IMR-90 (cell line): Measurements from ENCODE around the gene GALNT9. TPM values are rescaled to one million over a fixed set of nuclear protein-coding genes. Genes with fewer than 3 reads are reported as not detected.

ENCODE experiments used
- ATAC-seq: fragments of 200-7000 bp; cut with Tn5 transposase; 2 replicates; pipeline ENCODE4 v1.9.1; 2020; ENCODE audit warnings: low read depth, mild to moderate bottlenecking, moderate library complexity
- BruUV-seq: library from RNA; stranded (reverse); fragments of 400-500 nt; replicated peaks from 2 replicates; lab custom pipeline; 2021; lab: Mats Ljungman, UMichigan
- CTCF ChIA-PET: fragments of 300-600 bp; formaldehyde crosslinking; extraction: SDS; loops from one replicate; lab custom pipeline; 2021; ENCODE audit warnings: antibody characterized with exemption; lab: Yijun Ruan, JAX
- POLR2A ChIA-PET: fragments of 300-600 bp; sonication (Branson Sonifier 250); formaldehyde crosslinking; loops from one replicate; lab custom pipeline; 2022; ENCODE audit warnings: antibody characterized with exemption; ENCODE audit not compliant: unreplicated experiment; lab: Charles Lee
- DNase-seq: peaks from one replicate; pipeline ENCODE4 v3.0.0; 2013
- H2AFZ ChIP-seq: replicated peaks from 2 replicates; pipeline ENCODE3; 2013; ENCODE audit warnings: low read length, mild to moderate bottlenecking; ENCODE audit not compliant: poor library complexity
- H2AK5ac ChIP-seq: 2 replicates; pipeline ENCODE4 v1.6.1; 2013; ENCODE audit warnings: low read depth, low read length, inconsistent platforms
- H2AK9ac ChIP-seq: replicated peaks from 2 replicates; pipeline ENCODE3; 2013; ENCODE audit warnings: mild to moderate bottlenecking, low read depth, low read length, moderate library complexity; ENCODE audit not compliant: poor library complexity
- H2BK120ac ChIP-seq: 2 replicates; pipeline ENCODE4 v1.6.1; 2013; ENCODE audit warnings: low read depth, low read length, inconsistent platforms
- H2BK15ac ChIP-seq: 3 replicates; pipeline ENCODE4 v1.6.1; 2013; ENCODE audit warnings: low read depth, low read length, inconsistent platforms
- H2BK20ac ChIP-seq: 2 replicates; pipeline ENCODE4 v1.6.1; 2013; ENCODE audit warnings: low read depth, mild to moderate bottlenecking, inconsistent platforms, low read length, moderate library complexity
- H2BK5ac ChIP-seq: 2 replicates; pipeline ENCODE4 v1.6.1; 2013; ENCODE audit warnings: mild to moderate bottlenecking, low read depth, low read length, inconsistent platforms; ENCODE audit not compliant: poor library complexity, severe bottlenecking
- H3K14ac ChIP-seq: replicated peaks from 2 replicates; pipeline ENCODE4 v1.6.1; 2013; ENCODE audit warnings: low read depth, low read length, inconsistent platforms
- H3K18ac ChIP-seq: 2 replicates; pipeline ENCODE4 v1.6.1; 2013; ENCODE audit warnings: low read depth, low read length, control low read depth
- H3K23ac ChIP-seq: 2 replicates; pipeline ENCODE4 v1.6.1; 2013; ENCODE audit warnings: low read depth, low read length, inconsistent platforms
- H3K27ac ChIP-seq: 2 replicates; pipeline ENCODE4 v1.5.1; 2013; ENCODE audit warnings: mild to moderate bottlenecking, control low read depth, low read length; ENCODE audit not compliant: insufficient read depth
- H3K27me3 ChIP-seq: 2 replicates; pipeline ENCODE4 v1.6.1; 2013; ENCODE audit warnings: low read length; ENCODE audit not compliant: control insufficient read depth, insufficient read depth
- H3K36me3 ChIP-seq: 2 replicates; pipeline ENCODE4 v1.6.1; 2013; ENCODE audit warnings: low read length, mixed read lengths; ENCODE audit not compliant: control insufficient read depth, insufficient read depth
- H3K4ac ChIP-seq: 2 replicates; pipeline ENCODE4 v1.6.1; 2013; ENCODE audit warnings: low read depth, low read length, inconsistent platforms
- H3K4me1 ChIP-seq: 2 replicates; pipeline ENCODE4 v1.6.1; 2013; ENCODE audit warnings: low read length, mixed read lengths; ENCODE audit not compliant: control insufficient read depth, insufficient read depth
- H3K4me2 ChIP-seq: 2 replicates; pipeline ENCODE4 v1.6.1; 2013; ENCODE audit warnings: low read depth, mild to moderate bottlenecking, control low read depth, low read length, moderate library complexity
- H3K4me3 ChIP-seq: 2 replicates; pipeline ENCODE4 v1.5.1; 2013; ENCODE audit warnings: low read depth, mild to moderate bottlenecking, control low read depth, low read length, moderate library complexity; ENCODE audit not compliant: insufficient read depth
- H3K56ac ChIP-seq: 2 replicates; pipeline ENCODE4 v1.6.1; 2013; ENCODE audit warnings: low read length, inconsistent platforms; ENCODE audit not compliant: insufficient read depth; ENCODE audit errors: extremely low read depth
- H3K79me1 ChIP-seq, 2 experiments: 2 replicates each; pipeline ENCODE4 v1.6.1; 2013; ENCODE audit warnings: low read length in 2 of 2, inconsistent platforms in 1 of 2, low read depth in 1 of 2
- H3K9ac ChIP-seq: 2 replicates; pipeline ENCODE4 v1.6.1; 2013; ENCODE audit warnings: low read depth, low read length, control low read depth
- H3K9me1 ChIP-seq: 2 replicates; pipeline ENCODE4 v1.6.1; 2013; ENCODE audit warnings: low read length, inconsistent platforms; ENCODE audit not compliant: insufficient read depth
- H3K9me3 ChIP-seq: 2 replicates; pipeline ENCODE4 v1.6.1; 2013; ENCODE audit warnings: low read length; ENCODE audit not compliant: control insufficient read depth, insufficient read depth
- H4K20me1 ChIP-seq: 2 replicates; pipeline ENCODE4 v1.6.1; 2013; ENCODE audit warnings: low read length, inconsistent platforms; ENCODE audit not compliant: insufficient read depth
- H4K5ac ChIP-seq: 2 replicates; pipeline ENCODE4 v1.6.1; 2013; ENCODE audit warnings: mild to moderate bottlenecking, low read depth, low read length, control low read depth
- H4K8ac ChIP-seq, 2 experiments: 2 replicates each; pipeline ENCODE4 v1.6.1; 2013; ENCODE audit warnings: low read depth in 2 of 2, low read length in 2 of 2, control low read depth in 1 of 2, inconsistent platforms in 1 of 2
- H4K91ac ChIP-seq: 2 replicates; pipeline ENCODE4 v1.6.1; 2013; ENCODE audit warnings: low read depth, low read length, inconsistent platforms; ENCODE audit not compliant: insufficient read depth
- BHLHE40 ChIP-seq: fragments of 150-350 bp; IDR thresholded peaks from 2 replicates; pipeline ENCODE4 v1.6.1; 2016; ENCODE audit warnings: mild to moderate bottlenecking, low read depth, low read length
- CEBPB ChIP-seq: IDR thresholded peaks from 2 replicates; pipeline ENCODE4 v1.6.1; 2012; ENCODE audit warnings: low read depth, low read length, improper control_type of control experiment
- CHD1 ChIP-seq: IDR thresholded peaks from 2 replicates; pipeline ENCODE4 v1.6.1; 2012; ENCODE audit warnings: low read depth, low read length, improper control_type of control experiment
- FOS ChIP-seq: fragments of 150-350 bp; IDR thresholded peaks from 2 replicates; pipeline ENCODE4 v1.6.1; 2016; ENCODE audit warnings: low read depth, low read length
- MAFK ChIP-seq: IDR thresholded peaks from 2 replicates; pipeline ENCODE4 v1.6.1; 2012; ENCODE audit warnings: low read depth, low read length, improper control_type of control experiment
- MAZ ChIP-seq: IDR thresholded peaks from 2 replicates; pipeline ENCODE4 v1.6.1; 2012; ENCODE audit warnings: low read depth, mild to moderate bottlenecking, low read length, improper control_type of control experiment, moderate library complexity, borderline replicate concordance
- MXI1 ChIP-seq: IDR thresholded peaks from 2 replicates; pipeline ENCODE4 v1.6.1; 2012; ENCODE audit warnings: low read depth, mild to moderate bottlenecking, low read length, moderate library complexity, borderline replicate concordance
- NFE2L2 ChIP-seq: fragments of 150-350 bp; IDR thresholded peaks from 2 replicates; pipeline ENCODE4 v1.6.1; 2016; ENCODE audit warnings: low read depth, mild to moderate bottlenecking, low read length
- POLR2A ChIP-seq: IDR thresholded peaks from 2 replicates; pipeline ENCODE4 v1.6.1; 2012; ENCODE audit warnings: mild to moderate bottlenecking, low read depth, low read length
- RAD21 ChIP-seq: IDR thresholded peaks from 2 replicates; pipeline ENCODE4 v1.6.1; 2012; ENCODE audit warnings: low read length, improper control_type of control experiment
- RFX5 ChIP-seq: IDR thresholded peaks from 2 replicates; pipeline ENCODE4 v1.8.0; 2012; ENCODE audit warnings: low read depth, mild to moderate bottlenecking, low read length, moderate library complexity
- SMC3 ChIP-seq: fragments of 150-350 bp; IDR thresholded peaks from 2 replicates; pipeline ENCODE4 v1.6.1; 2016; ENCODE audit warnings: low read depth, mild to moderate bottlenecking, antibody characterized with exemption, low read length, moderate library complexity
- WGBS, 2 experiments: methylation state at CpG; one replicate each; pipeline versions ENCODE4 v1.1.5 to v1.1.7; 2013; ENCODE audit warnings: missing lambda C conversion rate in 2 of 2; ENCODE audit not compliant: insufficient read length in 1 of 2; ENCODE audit errors: extremely low coverage in 2 of 2; 5-methylcytosine and 5-hydroxymethylcytosine counted together
- dilution Hi-C: fragments of 300-500 bp; cut with HindIII; formaldehyde crosslinking; loops from one replicate; pipeline ENCODE4 v1.14.3; 2018; ENCODE audit warnings: low sequenced_read_pairs; ENCODE audit not compliant: unreplicated experiment
- in situ Hi-C: fragments of 300-500 bp; cut with MboI; formaldehyde crosslinking; loops from 3 replicates; pipeline ENCODE4 v1.14.3; 2019; ENCODE audit warnings: low sequenced_read_pairs, inconsistent platforms, mixed read lengths
- intact Hi-C: fragments of 100-400 bp; cut with micrococcal nuclease; formaldehyde crosslinking; loops from 2 replicates; pipeline ENCODE4 v1.10.0; 2022
- polyA plus RNA-seq, 3 experiments: library from polyadenylated mRNA; depleted of rRNA; stranded (reverse); fragments of >200 nt; gene quantifications; 2 replicates each; pipeline ENCODE4 v1.2.3, GENCODE V29; 2012; ENCODE audit warnings: low replicate concordance in 1 of 3
- total RNA-seq: library from RNA; depleted of rRNA; stranded (reverse); fragments of >200 nt; gene quantifications from 2 replicates; pipeline ENCODE4 v1.2.3, GENCODE V29; 2012
- TF ChIP-seq, protein P1 (sequence below): conservative IDR thresholded peaks from 2 replicates; pipeline ENCODE4 v1.5.1; 2012; ENCODE audit warnings: mild to moderate bottlenecking, low read depth, low read length, improper control_type of control experiment
- TF ChIP-seq, protein P2 (sequence below): fragments of 150-350 bp; IDR thresholded peaks from 2 replicates; pipeline ENCODE4 v1.6.1; 2016; ENCODE audit warnings: low read depth, mild to moderate bottlenecking, low read length, moderate library complexity, borderline replicate concordance

The GALNT9 gene
- total and polyA plus RNA-seq, 2 of the 4 experiments (the other 2 are of a cell fraction): under 0.01 to 0.12 TPM

DNA sequence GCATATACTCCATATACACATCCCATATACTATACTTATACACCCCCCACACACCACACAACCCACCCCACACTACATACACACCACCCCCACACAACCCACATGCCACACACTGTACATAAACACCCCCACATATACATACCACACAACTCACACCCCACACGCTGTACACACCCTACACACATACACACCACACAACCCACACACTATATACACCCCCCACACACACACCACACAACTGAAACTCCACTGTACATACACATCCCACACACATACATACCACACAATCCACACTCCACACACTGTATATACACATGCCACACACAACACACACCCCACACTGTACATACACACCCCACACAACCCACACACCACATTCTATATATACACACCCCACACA lies 104.2 kb downstream of the GALNT9 start:
- no peak overlapping the region for H2BK20ac ChIP-seq
- intact Hi-C loops: no loop called here
- no peak overlapping the region for H3K4me2 ChIP-seq
- ChIA-PET POLR2A (no interaction called here), CTCF (no interaction called here)
- no peak overlapping the region for H4K91ac ChIP-seq
- no peak overlapping the region for H2BK15ac ChIP-seq
- no peak overlapping the region for H3K9ac ChIP-seq
- H2AFZ ChIP-seq: no peak overlapping the region
- H3K9me3 ChIP-seq: peaks cover 7% of the 10 kb centered on the region
- no peak overlapping the region for H2AK5ac ChIP-seq
- H4K20me1 ChIP-seq: no peaks in the 10 kb centered on the region
- no peak overlapping the region for H3K56ac ChIP-seq
- H3K4me1 ChIP-seq: no peaks in the 10 kb centered on the region; the same call in 1 of the 2 replicates
- BruUV-seq: no TSS peak
- no peak overlapping the region for H4K5ac ChIP-seq
- H3K23ac ChIP-seq: no peak overlapping the region
- H3K14ac ChIP-seq: no peak overlapping the region
- dilution Hi-C loops: no loop called here
- peaks cover 5% of the 10 kb centered on the region; the same call in 1 of the 2 replicates for H3K27me3 ChIP-seq
- no peaks in the 10 kb centered on the region for H3K36me3 ChIP-seq
- 85 to 100% methylated on average over 1 of the region's 1 CpG for WGBS, 2 experiments
- H3K9me1 ChIP-seq: no peaks in the 10 kb centered on the region
- no peak overlapping the region for H2BK120ac ChIP-seq
- H3K4ac ChIP-seq: no peak overlapping the region
- H2BK5ac ChIP-seq: peak overlapping the region; percentile 84
- no peak overlapping the region for H3K27ac ChIP-seq
- no peak overlapping the region for H4K8ac ChIP-seq
- H3K79me1 ChIP-seq: no peaks in the 10 kb centered on the region
- in situ Hi-C loops: no loop called here
- no peak overlapping the region for H3K18ac ChIP-seq
- no peak overlapping the region for H2AK9ac ChIP-seq
- DNase-seq: no peak
- no peak for ATAC-seq
- TF ChIP-seq NFE2L2 (no peak), CEBPB (no peak), RAD21 (no peak), CHD1 (no peak), POLR2A (no peak), SMC3 (no peak), BHLHE40 (no peak), RFX5 (no peak), MAZ (no peak), FOS (no peak), MAFK (no peak), MXI1 (no peak)
- TF ChIP-seq, protein P1, sequence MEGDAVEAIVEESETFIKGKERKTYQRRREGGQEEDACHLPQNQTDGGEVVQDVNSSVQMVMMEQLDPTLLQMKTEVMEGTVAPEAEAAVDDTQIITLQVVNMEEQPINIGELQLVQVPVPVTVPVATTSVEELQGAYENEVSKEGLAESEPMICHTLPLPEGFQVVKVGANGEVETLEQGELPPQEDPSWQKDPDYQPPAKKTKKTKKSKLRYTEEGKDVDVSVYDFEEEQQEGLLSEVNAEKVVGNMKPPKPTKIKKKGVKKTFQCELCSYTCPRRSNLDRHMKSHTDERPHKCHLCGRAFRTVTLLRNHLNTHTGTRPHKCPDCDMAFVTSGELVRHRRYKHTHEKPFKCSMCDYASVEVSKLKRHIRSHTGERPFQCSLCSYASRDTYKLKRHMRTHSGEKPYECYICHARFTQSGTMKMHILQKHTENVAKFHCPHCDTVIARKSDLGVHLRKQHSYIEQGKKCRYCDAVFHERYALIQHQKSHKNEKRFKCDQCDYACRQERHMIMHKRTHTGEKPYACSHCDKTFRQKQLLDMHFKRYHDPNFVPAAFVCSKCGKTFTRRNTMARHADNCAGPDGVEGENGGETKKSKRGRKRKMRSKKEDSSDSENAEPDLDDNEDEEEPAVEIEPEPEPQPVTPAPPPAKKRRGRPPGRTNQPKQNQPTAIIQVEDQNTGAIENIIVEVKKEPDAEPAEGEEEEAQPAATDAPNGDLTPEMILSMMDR: no peak
- TF ChIP-seq, protein P2, sequence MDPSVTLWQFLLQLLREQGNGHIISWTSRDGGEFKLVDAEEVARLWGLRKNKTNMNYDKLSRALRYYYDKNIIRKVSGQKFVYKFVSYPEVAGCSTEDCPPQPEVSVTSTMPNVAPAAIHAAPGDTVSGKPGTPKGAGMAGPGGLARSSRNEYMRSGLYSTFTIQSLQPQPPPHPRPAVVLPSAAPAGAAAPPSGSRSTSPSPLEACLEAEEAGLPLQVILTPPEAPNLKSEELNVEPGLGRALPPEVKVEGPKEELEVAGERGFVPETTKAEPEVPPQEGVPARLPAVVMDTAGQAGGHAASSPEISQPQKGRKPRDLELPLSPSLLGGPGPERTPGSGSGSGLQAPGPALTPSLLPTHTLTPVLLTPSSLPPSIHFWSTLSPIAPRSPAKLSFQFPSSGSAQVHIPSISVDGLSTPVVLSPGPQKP: no peak
- H3K4me3 ChIP-seq: no peak overlapping the region
